ENCODE results near the gene SHROOM4.

DNA sequence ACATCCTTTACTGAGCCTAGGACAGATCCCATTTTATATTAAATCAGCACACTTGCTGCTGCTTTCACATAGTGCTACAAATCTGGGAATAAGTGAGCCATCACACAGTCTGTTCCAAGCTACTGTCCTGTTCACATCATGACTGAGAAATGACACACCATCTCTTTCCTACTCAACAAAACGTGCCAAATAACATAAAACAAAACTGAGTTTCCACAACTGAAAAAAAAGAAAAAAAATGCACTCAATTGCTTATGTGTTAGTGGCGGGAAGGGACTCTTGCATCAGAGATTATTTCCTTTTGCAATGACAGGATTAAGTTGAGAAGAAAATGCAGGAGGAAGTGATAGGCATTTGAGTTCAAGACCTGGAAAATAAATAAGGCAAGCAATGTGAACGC lies 109.0 kb downstream of the SHROOM4 start:
- TF ChIP-seq, protein P1, sequence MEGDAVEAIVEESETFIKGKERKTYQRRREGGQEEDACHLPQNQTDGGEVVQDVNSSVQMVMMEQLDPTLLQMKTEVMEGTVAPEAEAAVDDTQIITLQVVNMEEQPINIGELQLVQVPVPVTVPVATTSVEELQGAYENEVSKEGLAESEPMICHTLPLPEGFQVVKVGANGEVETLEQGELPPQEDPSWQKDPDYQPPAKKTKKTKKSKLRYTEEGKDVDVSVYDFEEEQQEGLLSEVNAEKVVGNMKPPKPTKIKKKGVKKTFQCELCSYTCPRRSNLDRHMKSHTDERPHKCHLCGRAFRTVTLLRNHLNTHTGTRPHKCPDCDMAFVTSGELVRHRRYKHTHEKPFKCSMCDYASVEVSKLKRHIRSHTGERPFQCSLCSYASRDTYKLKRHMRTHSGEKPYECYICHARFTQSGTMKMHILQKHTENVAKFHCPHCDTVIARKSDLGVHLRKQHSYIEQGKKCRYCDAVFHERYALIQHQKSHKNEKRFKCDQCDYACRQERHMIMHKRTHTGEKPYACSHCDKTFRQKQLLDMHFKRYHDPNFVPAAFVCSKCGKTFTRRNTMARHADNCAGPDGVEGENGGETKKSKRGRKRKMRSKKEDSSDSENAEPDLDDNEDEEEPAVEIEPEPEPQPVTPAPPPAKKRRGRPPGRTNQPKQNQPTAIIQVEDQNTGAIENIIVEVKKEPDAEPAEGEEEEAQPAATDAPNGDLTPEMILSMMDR (IDR thresholded peaks at IDR 0.05), result no peak
- TF ChIP-seq EZH2 (IDR thresholded peaks at IDR 0.05; ENCODE audit: borderline replicate concordance, insufficient read depth, low read depth, low read length, poor library complexity, severe bottlenecking), result no peak
